HG03064 (cell line): Measurements from ENCODE around the gene ZNF23.
"Not testable (repeated sequence)": the region's sequence is repeated elsewhere in the genome, so short reads cannot be mapped to it uniquely, and the experiment has no call there.

Experiments used
- ATAC-seq: cut with Tn5 transposase; IDR thresholded peaks from one replicate; pipeline ENCODE4 v1.9.1; 2021; ENCODE audit warnings: low read depth; ENCODE audit not compliant: unreplicated experiment

Gene ZNF23

GRCh38 chr16:71461686-71462648, at the start of gene ZNF23:
Gene ZNF23, minus strand, starts transcription at chr16:71462247. Its CDS starts 5,451 bp downstream, at chr16:71456796.
- ATAC-seq, result peak; percentile 95

GRCh38 chr16:71507061-71507460, 45.0 kb upstream of the ZNF23 start:
- ATAC-seq, result no peak

- no peak for ATAC-seq
These were observed 42.9 kb upstream of the ZNF23 start for GRCh38 chr16:71504901-71505300.

- ATAC-seq, result not testable (repeated sequence)
These were observed 42.0 kb upstream of the ZNF23 start for GRCh38 chr16:71504051-71504450.

GRCh38 chr16:71501547-71501946, 39.5 kb upstream of the ZNF23 start:
- no peak for ATAC-seq

GRCh38 chr16:71500964-71501363, 38.9 kb upstream of the ZNF23 start:
- no peak for ATAC-seq

- no peak for ATAC-seq
These were observed 37.8 kb upstream of the ZNF23 start for GRCh38 chr16:71499775-71500364.

- no peak for ATAC-seq
These were observed 36.0 kb upstream of the ZNF23 start for GRCh38 chr16:71498031-71498430.

- no peak for ATAC-seq
These were observed 31.2 kb upstream of the ZNF23 start for GRCh38 chr16:71493213-71493612.

GRCh38 chr16:71492786-71493185, 30.7 kb upstream of the ZNF23 start:
- no peak for ATAC-seq

GRCh38 chr16:71491054-71491453, 29.0 kb upstream of the ZNF23 start:
- ATAC-seq, result no peak

GRCh38 chr16:71490361-71490760, 28.3 kb upstream of the ZNF23 start:
- ATAC-seq, result no peak

- no peak for ATAC-seq
These were observed 27.1 kb upstream of the ZNF23 start, which contains the start of gene ZNF19 for GRCh38 chr16:71489122-71489521. Gene ZNF19, minus strand, starts transcription at chr16:71489324. Its CDS starts 7,210 bp downstream, at chr16:71482114.

- peak; percentile 92 for ATAC-seq
These were observed 22.2 kb upstream of the ZNF23 start for GRCh38 chr16:71484006-71484893.

GRCh38 chr16:71482569-71482968, 20.5 kb upstream of the ZNF23 start:
- ATAC-seq, result no peak

- no peak for ATAC-seq
These were observed 18.9 kb upstream of the ZNF23 start for GRCh38 chr16:71480956-71481355.

GRCh38 chr16:71479420-71479819, 17.4 kb upstream of the ZNF23 start:
- no peak for ATAC-seq

GRCh38 chr16:71476457-71477124, 14.5 kb upstream of the ZNF23 start:
- ATAC-seq, result no peak

- ATAC-seq, result no peak
These were observed 12.8 kb upstream of the ZNF23 start for GRCh38 chr16:71474864-71475263.

- no peak for ATAC-seq
These were observed 11.8 kb upstream of the ZNF23 start for GRCh38 chr16:71473891-71474290.
